Mammary epithelial cell (primary cell): ENCODE results near the gene TLK1.

ENCODE experiments used
- CTCF ChIP-seq, 2 donors: IDR thresholded peaks in 1 of 2; conservative IDR thresholded peaks in 1 of 2; 2 replicates each; pipeline ENCODE4 v1.5.1; 2011 to 2012; ENCODE audit warnings: inconsistent platforms in 2 of 2, low read length in 2 of 2, mild to moderate bottlenecking in 2 of 2, control low read depth in 1 of 2, low read depth in 1 of 2; ENCODE audit not compliant: insufficient read depth in 1 of 2; ENCODE audit errors: extremely low read depth in 1 of 2
- EZH2 ChIP-seq: IDR thresholded peaks from 2 replicates; pipeline ENCODE4 v1.6.1; 2012; ENCODE audit warnings: low read length, inconsistent platforms, borderline replicate concordance

- no peak for TF ChIP-seq CTCF (conservative IDR thresholded peaks at IDR 0.05 in 1 of 2, IDR thresholded peaks at IDR 0.05 in 1 of 2; ENCODE audit: extremely low read depth in 1 of 2, insufficient read depth in 1 of 2, low read depth in 1 of 2, low read length in 2 of 2)
- TF ChIP-seq EZH2: no peak
Observed at GRCh38 chr2:171080607-171081006, 80.1 kb downstream of the TLK1 start.
